ENCODE measurements around the gene ARMH4.

ARMH4 gene

GRCh38 chr14:58027904-58028303 is 124.1 kb downstream of the ARMH4 start:
- H3K9me3 ChIP-seq (ENCODE audit: low read length) = no peaks in the 10 kb centered on the region
- H3K4me1 ChIP-seq (ENCODE audit: insufficient read depth, low read length) = no peaks in the 10 kb centered on the region
- H3K27me3 ChIP-seq (ENCODE audit: insufficient read depth, low read length) = no peaks in the 10 kb centered on the region
- H2AFZ ChIP-seq (ENCODE audit: low read depth, low read length) = no peak overlapping the region
- H3K4me3 ChIP-seq (ENCODE audit: low read length) = no peak overlapping the region
- H3K36me3 ChIP-seq (ENCODE audit: insufficient read depth, low read length) = no peaks in the 10 kb centered on the region

- Histone ChIP-seq H3K9me3 (ENCODE audit: low read length) (no peaks in the 10 kb centered on the region), H3K27me3 (ENCODE audit: insufficient read depth, low read length) (no peaks in the 10 kb centered on the region), H3K4me1 (ENCODE audit: insufficient read depth, low read length) (no peaks in the 10 kb centered on the region), H2AFZ (ENCODE audit: low read depth, low read length) (no peak overlapping the region), H3K36me3 (ENCODE audit: insufficient read depth, low read length) (no peaks in the 10 kb centered on the region), H3K4me3 (ENCODE audit: low read length) (no peak overlapping the region)
Observed at GRCh38 chr14:58026967-58027366, 125.0 kb downstream of the ARMH4 start.

GRCh38 chr14:58026219-58026618 is 125.8 kb downstream of the ARMH4 start:
- H3K4me3 ChIP-seq (ENCODE audit: low read length) = no peak overlapping the region
- H3K36me3 ChIP-seq (ENCODE audit: insufficient read depth, low read length) = no peaks in the 10 kb centered on the region
- no peak overlapping the region for H2AFZ ChIP-seq (ENCODE audit: low read depth, low read length)
- peaks cover under 1% of the 10 kb centered on the region for H3K9me3 ChIP-seq (ENCODE audit: low read length)
- no peaks in the 10 kb centered on the region for H3K27me3 ChIP-seq (ENCODE audit: insufficient read depth, low read length)
- H3K4me1 ChIP-seq (ENCODE audit: insufficient read depth, low read length) = no peaks in the 10 kb centered on the region

- H3K4me3 ChIP-seq (ENCODE audit: low read length) = no peak overlapping the region
- no peaks in the 10 kb centered on the region for H3K9me3 ChIP-seq (ENCODE audit: low read length)
- no peaks in the 10 kb centered on the region for H3K36me3 ChIP-seq (ENCODE audit: insufficient read depth, low read length)
- no peaks in the 10 kb centered on the region for H3K4me1 ChIP-seq (ENCODE audit: insufficient read depth, low read length)
- no peak overlapping the region for H2AFZ ChIP-seq (ENCODE audit: low read depth, low read length)
- no peaks in the 10 kb centered on the region for H3K27me3 ChIP-seq (ENCODE audit: insufficient read depth, low read length)
Observed at GRCh38 chr14:58014778-58015177, 137.2 kb downstream of the ARMH4 start.

GRCh38 chr14:58002618-58003017 is 149.4 kb downstream of the ARMH4 start:
- peaks cover 9% of the 10 kb centered on the region for H3K36me3 ChIP-seq (ENCODE audit: insufficient read depth, low read length)
- H3K9me3 ChIP-seq (ENCODE audit: low read length) = no peaks in the 10 kb centered on the region
- H3K4me1 ChIP-seq (ENCODE audit: insufficient read depth, low read length) = no peaks in the 10 kb centered on the region
- H3K4me3 ChIP-seq (ENCODE audit: low read length) = no peak overlapping the region
- no peak overlapping the region for H2AFZ ChIP-seq (ENCODE audit: low read depth, low read length)
- no peaks in the 10 kb centered on the region for H3K27me3 ChIP-seq (ENCODE audit: insufficient read depth, low read length)

- H3K4me3 ChIP-seq (ENCODE audit: low read length) = no peak overlapping the region
- no peak overlapping the region for H2AFZ ChIP-seq (ENCODE audit: low read depth, low read length)
- no peaks in the 10 kb centered on the region for H3K4me1 ChIP-seq (ENCODE audit: insufficient read depth, low read length)
- no peaks in the 10 kb centered on the region for H3K9me3 ChIP-seq (ENCODE audit: low read length)
- no peaks in the 10 kb centered on the region for H3K27me3 ChIP-seq (ENCODE audit: insufficient read depth, low read length)
- H3K36me3 ChIP-seq (ENCODE audit: insufficient read depth, low read length) = peaks cover 9% of the 10 kb centered on the region
Observed at GRCh38 chr14:57999979-58000378, 152.0 kb downstream of the ARMH4 start.

GRCh38 chr14:57999471-57999870 is 152.5 kb downstream of the ARMH4 start:
- Histone ChIP-seq H3K4me3 (ENCODE audit: low read length) (no peak overlapping the region), H3K9me3 (ENCODE audit: low read length) (no peaks in the 10 kb centered on the region), H3K4me1 (ENCODE audit: insufficient read depth, low read length) (no peaks in the 10 kb centered on the region), H3K36me3 (ENCODE audit: insufficient read depth, low read length) (peaks cover 9% of the 10 kb centered on the region), H3K27me3 (ENCODE audit: insufficient read depth, low read length) (no peaks in the 10 kb centered on the region), H2AFZ (ENCODE audit: low read depth, low read length) (no peak overlapping the region)

GRCh38 chr14:57998766-57999165 is 153.2 kb downstream of the ARMH4 start:
- H2AFZ ChIP-seq (ENCODE audit: low read depth, low read length) = no peak overlapping the region
- H3K4me1 ChIP-seq (ENCODE audit: insufficient read depth, low read length) = no peaks in the 10 kb centered on the region
- peaks cover 9% of the 10 kb centered on the region for H3K36me3 ChIP-seq (ENCODE audit: insufficient read depth, low read length)
- no peak overlapping the region for H3K4me3 ChIP-seq (ENCODE audit: low read length)
- H3K27me3 ChIP-seq (ENCODE audit: insufficient read depth, low read length) = no peaks in the 10 kb centered on the region
- no peaks in the 10 kb centered on the region for H3K9me3 ChIP-seq (ENCODE audit: low read length)

- H3K4me3 ChIP-seq (ENCODE audit: low read length) = no peak overlapping the region
- no peaks in the 10 kb centered on the region for H3K27me3 ChIP-seq (ENCODE audit: insufficient read depth, low read length)
- H2AFZ ChIP-seq (ENCODE audit: low read depth, low read length) = no peak overlapping the region
- H3K36me3 ChIP-seq (ENCODE audit: insufficient read depth, low read length) = no peaks in the 10 kb centered on the region
- H3K4me1 ChIP-seq (ENCODE audit: insufficient read depth, low read length) = no peaks in the 10 kb centered on the region
- no peaks in the 10 kb centered on the region for H3K9me3 ChIP-seq (ENCODE audit: low read length)
Observed at GRCh38 chr14:57991353-57991752, 160.7 kb downstream of the ARMH4 start.

- no peak overlapping the region for H3K4me3 ChIP-seq (ENCODE audit: low read length)
- no peak overlapping the region for H2AFZ ChIP-seq (ENCODE audit: low read depth, low read length)
- no peaks in the 10 kb centered on the region for H3K4me1 ChIP-seq (ENCODE audit: insufficient read depth, low read length)
- H3K9me3 ChIP-seq (ENCODE audit: low read length) = no peaks in the 10 kb centered on the region
- H3K36me3 ChIP-seq (ENCODE audit: insufficient read depth, low read length) = no peaks in the 10 kb centered on the region
- no peaks in the 10 kb centered on the region for H3K27me3 ChIP-seq (ENCODE audit: insufficient read depth, low read length)
Observed at GRCh38 chr14:57988445-57988844, 163.6 kb downstream of the ARMH4 start.

GRCh38 chr14:57987596-57988300 is 164.3 kb downstream of the ARMH4 start:
- H3K27me3 ChIP-seq (ENCODE audit: insufficient read depth, low read length) = no peaks in the 10 kb centered on the region
- H3K4me1 ChIP-seq (ENCODE audit: insufficient read depth, low read length) = peaks cover 4% of the 10 kb centered on the region

GRCh38 chr14:57987051-57987450 is 165.0 kb downstream of the ARMH4 start:
- Histone ChIP-seq H3K36me3 (ENCODE audit: insufficient read depth, low read length) (no peaks in the 10 kb centered on the region), H2AFZ (ENCODE audit: low read depth, low read length) (no peak overlapping the region), H3K27me3 (ENCODE audit: insufficient read depth, low read length) (no peaks in the 10 kb centered on the region), H3K4me1 (ENCODE audit: insufficient read depth, low read length) (peaks cover 5% of the 10 kb centered on the region), H3K4me3 (ENCODE audit: low read length) (no peak overlapping the region), H3K9me3 (ENCODE audit: low read length) (no peaks in the 10 kb centered on the region)

More at GRCh38 chr14:57987596-57988300, 164.3 kb downstream of the ARMH4 start:
- H2AFZ ChIP-seq (ENCODE audit: low read depth, low read length) = no peak overlapping the region
- no peaks in the 10 kb centered on the region for H3K36me3 ChIP-seq (ENCODE audit: insufficient read depth, low read length)
- no peaks in the 10 kb centered on the region for H3K9me3 ChIP-seq (ENCODE audit: low read length)
- H3K4me3 ChIP-seq (ENCODE audit: low read length) = no peak overlapping the region

- H3K4me1 ChIP-seq (ENCODE audit: insufficient read depth, low read length) = peaks cover 5% of the 10 kb centered on the region
- H3K4me3 ChIP-seq (ENCODE audit: low read length) = no peak overlapping the region
- no peaks in the 10 kb centered on the region for H3K36me3 ChIP-seq (ENCODE audit: insufficient read depth, low read length)
- H3K9me3 ChIP-seq (ENCODE audit: low read length) = no peaks in the 10 kb centered on the region
- H3K27me3 ChIP-seq (ENCODE audit: insufficient read depth, low read length) = no peaks in the 10 kb centered on the region
- H2AFZ ChIP-seq (ENCODE audit: low read depth, low read length) = no peak overlapping the region
Observed at GRCh38 chr14:57982804-57983634, 169.0 kb downstream of the ARMH4 start.

Data from neuron (in vitro differentiated cells).